Breast epithelium (tissue), 3 donors: ENCODE data around the gene C12orf42.

Experiments
- POLR2A ChIP-seq: fragments of 450-650 bp; IDR thresholded peaks from one replicate; pipeline ENCODE4 v1.6.1; 2016; ENCODE audit warnings: antibody characterized with exemption, mild to moderate bottlenecking, moderate library complexity
- POLR2AphosphoS5 ChIP-seq, 3 donors: sonication (generic); formaldehyde crosslinking; IDR thresholded peaks; one replicate each; pipeline ENCODE4 v1.6.1; 2017; ENCODE audit warnings: antibody characterized with exemption in 3 of 3
- TF ChIP-seq, protein P1 (sequence below), 3 donors: fragments of 450-650 bp; IDR thresholded peaks; one replicate each; pipeline ENCODE4 v1.5.1; 2016 to 2017; ENCODE audit warnings: antibody characterized with exemption in 3 of 3, mild to moderate bottlenecking in 3 of 3, moderate library complexity in 3 of 3

DNA sequence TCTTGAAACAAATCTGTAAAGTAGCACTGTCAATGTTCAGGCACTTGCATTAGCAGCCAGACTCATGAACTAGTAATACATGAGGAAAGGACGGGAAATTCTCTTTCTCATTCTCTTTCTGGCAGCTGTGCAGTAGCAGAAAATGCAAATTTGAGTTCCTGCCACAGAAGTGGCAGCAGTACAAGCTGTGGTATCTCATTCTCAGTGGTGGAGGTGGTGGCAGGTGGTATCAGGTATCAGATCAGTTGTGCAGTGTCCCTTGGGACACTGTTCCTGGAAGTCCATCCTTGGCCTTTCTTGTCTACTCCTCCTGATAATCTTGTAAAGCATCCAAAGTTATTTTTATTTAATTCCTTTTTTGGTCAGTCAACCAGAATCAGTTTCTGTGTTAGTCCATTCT lies 103.0 kb downstream of the C12orf42 start:
- TF ChIP-seq POLR2A: no peak
- TF ChIP-seq, protein P1, sequence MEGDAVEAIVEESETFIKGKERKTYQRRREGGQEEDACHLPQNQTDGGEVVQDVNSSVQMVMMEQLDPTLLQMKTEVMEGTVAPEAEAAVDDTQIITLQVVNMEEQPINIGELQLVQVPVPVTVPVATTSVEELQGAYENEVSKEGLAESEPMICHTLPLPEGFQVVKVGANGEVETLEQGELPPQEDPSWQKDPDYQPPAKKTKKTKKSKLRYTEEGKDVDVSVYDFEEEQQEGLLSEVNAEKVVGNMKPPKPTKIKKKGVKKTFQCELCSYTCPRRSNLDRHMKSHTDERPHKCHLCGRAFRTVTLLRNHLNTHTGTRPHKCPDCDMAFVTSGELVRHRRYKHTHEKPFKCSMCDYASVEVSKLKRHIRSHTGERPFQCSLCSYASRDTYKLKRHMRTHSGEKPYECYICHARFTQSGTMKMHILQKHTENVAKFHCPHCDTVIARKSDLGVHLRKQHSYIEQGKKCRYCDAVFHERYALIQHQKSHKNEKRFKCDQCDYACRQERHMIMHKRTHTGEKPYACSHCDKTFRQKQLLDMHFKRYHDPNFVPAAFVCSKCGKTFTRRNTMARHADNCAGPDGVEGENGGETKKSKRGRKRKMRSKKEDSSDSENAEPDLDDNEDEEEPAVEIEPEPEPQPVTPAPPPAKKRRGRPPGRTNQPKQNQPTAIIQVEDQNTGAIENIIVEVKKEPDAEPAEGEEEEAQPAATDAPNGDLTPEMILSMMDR (IDR thresholded peaks at IDR 0.05): no peak
- no peak for TF ChIP-seq POLR2AphosphoS5 (IDR thresholded peaks at IDR 0.05)
